Stomach smooth muscle (tissue), 2 donors: Measurements from ENCODE around the gene MMEL1.

Experiments
- H3K27ac ChIP-seq: one replicate; pipeline ENCODE4 v1.7.0; 2013; ENCODE audit warnings: mild to moderate bottlenecking, low read length, inconsistent platforms
- H3K27me3 ChIP-seq, 2 donors: one replicate each; pipeline ENCODE4 v1.7.0; 2013; ENCODE audit warnings: low read length in 2 of 2; ENCODE audit not compliant: insufficient read depth in 2 of 2, control insufficient read depth in 1 of 2
- H3K36me3 ChIP-seq, 2 donors: one replicate each; pipeline ENCODE4 v1.7.0; 2013; ENCODE audit warnings: low read length in 2 of 2; ENCODE audit not compliant: control insufficient read depth in 2 of 2, insufficient read depth in 2 of 2
- H3K4me1 ChIP-seq: one replicate; pipeline ENCODE4 v1.7.0; 2013; ENCODE audit warnings: low read length; ENCODE audit not compliant: control insufficient read depth, insufficient read depth
- H3K4me3 ChIP-seq, 2 donors: one replicate each; pipeline ENCODE4 v1.7.0; 2013; ENCODE audit warnings: low read length in 2 of 2
- H3K9ac ChIP-seq, 2 donors: one replicate each; pipeline ENCODE4 v1.7.0; 2013; ENCODE audit warnings: low read length in 2 of 2, mild to moderate bottlenecking in 1 of 2
- H3K9me3 ChIP-seq, 2 donors: one replicate each; pipeline ENCODE4 v1.7.0; 2013; ENCODE audit warnings: low read length in 2 of 2; ENCODE audit not compliant: control insufficient read depth in 2 of 2
- donor health status: healthy.
- donor health status: Pancreatic carcinoma.

The MMEL1 gene

GRCh38 chr1:2593251-2593878 is 39.5 kb downstream of the MMEL1 start:
- H3K4me1 ChIP-seq: no peaks in the 10 kb centered on the region
- H3K4me3 ChIP-seq: peak overlapping the region in 1 of 2 donors; percentile 57
- H3K27ac ChIP-seq: no peak overlapping the region
- H3K27me3 ChIP-seq: peaks cover 3 to 8% of the 10 kb centered on the region in 2 donors
- H3K9ac ChIP-seq: no peak overlapping the region
- no peaks in the 10 kb centered on the region for H3K36me3 ChIP-seq
- H3K9me3 ChIP-seq: peaks cover 0 to 5% of the 10 kb centered on the region in 2 donors

GRCh38 chr1:2592672-2593071 is 40.1 kb downstream of the MMEL1 start:
- H3K9ac ChIP-seq: no peak overlapping the region
- H3K9me3 ChIP-seq: no peaks in the 10 kb centered on the region
- H3K27me3 ChIP-seq: peaks cover 3 to 8% of the 10 kb centered on the region in 2 donors
- peaks cover 4% of the 10 kb centered on the region for H3K4me1 ChIP-seq
- H3K4me3 ChIP-seq: no peak overlapping the region
- no peaks in the 10 kb centered on the region for H3K36me3 ChIP-seq
- no peak overlapping the region for H3K27ac ChIP-seq

DNA sequence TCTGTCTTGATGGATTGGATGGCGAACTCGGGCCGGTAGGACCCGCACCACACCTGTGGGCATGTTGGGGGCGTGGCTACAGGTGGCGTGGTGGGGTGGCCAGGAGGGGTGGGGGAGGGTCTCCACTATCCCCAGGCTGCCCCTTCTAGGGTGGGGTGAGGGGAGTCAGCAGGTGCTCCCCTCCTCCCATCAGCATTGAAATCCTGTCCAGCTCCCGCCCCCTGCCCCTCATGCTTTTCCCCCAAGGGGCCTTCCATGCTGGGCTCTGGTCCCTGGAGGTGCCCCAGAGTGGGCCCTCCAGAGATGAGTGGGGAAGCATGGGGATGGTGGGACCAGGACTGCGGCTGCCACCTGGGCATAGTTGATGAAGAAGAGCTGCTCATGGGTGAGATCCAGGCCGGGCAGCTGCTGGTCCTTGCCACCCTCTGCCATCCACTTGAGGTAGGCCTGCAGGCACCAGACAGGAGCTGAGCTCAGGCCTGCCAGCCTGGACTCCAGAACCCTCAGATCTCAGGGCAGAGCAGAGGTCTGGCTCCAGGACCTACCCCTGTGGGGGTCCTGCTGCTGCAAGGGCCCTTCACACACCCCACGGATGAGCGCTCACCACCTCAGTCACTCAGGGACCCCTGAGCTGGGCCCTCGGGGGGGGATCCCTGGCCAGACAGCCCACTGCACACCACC is 41.1 kb downstream of the MMEL1 start:
- Histone ChIP-seq H3K4me1 (peaks cover 12% of the 10 kb centered on the region), H3K27ac (no peak overlapping the region), H3K27me3 (peaks cover 3 to 8% of the 10 kb centered on the region in 2 donors), H3K36me3 (no peaks in the 10 kb centered on the region), H3K4me3 (no peak overlapping the region), H3K9me3 (no peaks in the 10 kb centered on the region), H3K9ac (no peak overlapping the region)

DNA sequence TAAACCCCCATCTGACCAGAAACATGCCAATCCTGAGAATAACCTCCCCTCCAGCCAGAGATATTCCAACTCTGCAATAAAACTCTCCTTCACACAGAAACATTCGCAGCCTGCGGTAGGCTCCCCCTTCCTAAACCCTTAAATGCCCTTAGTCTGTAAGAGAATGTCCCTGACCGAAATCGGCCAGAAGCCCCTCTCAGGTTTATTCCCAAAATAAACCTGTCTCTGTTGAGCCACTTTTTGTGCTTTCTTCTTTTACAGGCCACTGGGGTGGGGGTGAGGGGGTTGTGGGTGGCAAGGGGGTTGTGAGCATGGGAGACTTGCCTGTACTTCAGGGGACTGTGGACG is 41.6 kb downstream of the MMEL1 start:
- no peak overlapping the region for H3K4me3 ChIP-seq
- no peak overlapping the region for H3K27ac ChIP-seq
- peaks cover 12% of the 10 kb centered on the region for H3K4me1 ChIP-seq
- peaks cover 3 to 8% of the 10 kb centered on the region in 2 donors for H3K27me3 ChIP-seq
- H3K36me3 ChIP-seq: no peaks in the 10 kb centered on the region
- H3K9ac ChIP-seq: no peak overlapping the region
- H3K9me3 ChIP-seq: no peaks in the 10 kb centered on the region

GRCh38 chr1:2590233-2591141 is 42.3 kb downstream of the MMEL1 start:
- no peak overlapping the region for H3K9ac ChIP-seq
- H3K36me3 ChIP-seq: no peaks in the 10 kb centered on the region
- peaks cover 14% of the 10 kb centered on the region for H3K4me1 ChIP-seq
- no peak overlapping the region for H3K4me3 ChIP-seq
- H3K27ac ChIP-seq: no peak overlapping the region
- H3K27me3 ChIP-seq: peaks cover 3 to 8% of the 10 kb centered on the region in 2 donors
- no peaks in the 10 kb centered on the region for H3K9me3 ChIP-seq

- Histone ChIP-seq H3K9me3 (no peaks in the 10 kb centered on the region), H3K27me3 (peaks cover 3 to 8% of the 10 kb centered on the region in 2 donors), H3K4me1 (peaks cover 23% of the 10 kb centered on the region), H3K27ac (no peak overlapping the region), H3K36me3 (no peaks in the 10 kb centered on the region), H3K4me3 (no peak overlapping the region), H3K9ac (no peak overlapping the region)
Measured at GRCh38 chr1:2589431-2590232, 43.2 kb downstream of the MMEL1 start.

GRCh38 chr1:2588661-2589430 is 44.0 kb downstream of the MMEL1 start:
- no peaks in the 10 kb centered on the region for H3K9me3 ChIP-seq
- H3K4me3 ChIP-seq: no peak overlapping the region
- peaks cover 3 to 8% of the 10 kb centered on the region in 2 donors for H3K27me3 ChIP-seq
- peaks cover 28% of the 10 kb centered on the region for H3K4me1 ChIP-seq
- H3K36me3 ChIP-seq: no peaks in the 10 kb centered on the region
- H3K27ac ChIP-seq: no peak overlapping the region
- H3K9ac ChIP-seq: no peak overlapping the region

DNA sequence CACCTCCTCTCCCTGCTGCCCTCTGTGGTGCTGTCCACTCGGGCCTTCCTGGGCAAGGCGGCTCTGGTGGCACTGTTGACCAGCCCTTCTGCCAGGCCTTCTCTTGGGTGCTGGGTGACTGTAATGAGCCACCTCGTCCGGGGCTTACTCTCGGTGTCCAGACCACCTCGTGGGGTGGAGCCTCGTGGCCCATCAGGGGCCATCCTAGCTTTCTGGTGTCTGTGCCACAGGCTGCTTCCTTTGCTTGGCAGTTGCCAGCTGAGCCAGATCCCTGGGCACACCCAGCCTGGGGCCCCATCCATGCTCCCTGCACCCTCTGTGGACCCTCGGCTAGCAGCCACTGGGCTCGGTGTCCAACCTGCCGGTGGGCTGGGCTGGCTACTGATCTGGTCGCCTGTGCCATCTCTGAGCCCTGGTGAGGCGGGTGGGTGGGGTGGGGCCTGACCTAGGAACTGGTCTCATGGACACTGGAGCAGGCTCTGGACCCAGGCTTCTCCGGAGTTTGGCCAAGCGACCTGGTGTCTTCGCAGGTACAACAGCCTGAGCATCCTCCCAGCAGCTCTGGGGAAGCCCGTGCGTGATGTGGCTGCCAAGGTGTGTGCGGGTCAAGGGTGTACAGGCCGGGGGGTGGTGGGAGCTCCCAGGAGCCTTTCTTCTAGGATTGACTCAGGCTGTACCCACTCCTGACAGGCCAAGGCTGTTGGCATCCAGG is 44.8 kb downstream of the MMEL1 start:
- H3K4me1 ChIP-seq: peaks cover 30% of the 10 kb centered on the region
- H3K27ac ChIP-seq: no peak overlapping the region
- H3K4me3 ChIP-seq: peak overlapping the region in 1 of 2 donors; percentile 77
- peaks cover 3% of the 10 kb centered on the region in 2 donors for H3K27me3 ChIP-seq
- H3K9me3 ChIP-seq: no peaks in the 10 kb centered on the region
- no peaks in the 10 kb centered on the region for H3K36me3 ChIP-seq
- H3K9ac ChIP-seq: peak overlapping the region in 1 of 2 donors; percentile 57

- Histone ChIP-seq H3K27ac (no peak overlapping the region), H3K4me1 (peaks cover 30% of the 10 kb centered on the region), H3K9ac (peak overlapping the region; percentile 57 to 62), H3K27me3 (no peaks in the 10 kb centered on the region), H3K4me3 (peak overlapping the region; percentile 59 to 77), H3K9me3 (no peaks in the 10 kb centered on the region), H3K36me3 (no peaks in the 10 kb centered on the region)
Measured at GRCh38 chr1:2587071-2587859, 45.6 kb downstream of the MMEL1 start.
